K562 (cell line): ENCODE results near the gene PNMA5. TPM values are rescaled to one million over a fixed set of nuclear protein-coding genes. Genes with fewer than 3 reads are reported as not detected.
"Not testable (repeated sequence)": the region's sequence is repeated elsewhere in the genome, so short reads cannot be mapped to it uniquely, and the experiment has no call there.

Source experiments
- ATAC-seq: fragments of 200-7000 bp; cut with Tn5 transposase; 3 replicates; pipeline ENCODE4 v1.9.1; 2020; ENCODE audit warnings: moderate library complexity
- BruUV-seq: library from RNA; stranded (reverse); fragments of 400-500 nt; replicated peaks from 2 replicates; lab custom pipeline; 2021; lab: Mats Ljungman, UMichigan
- CTCF ChIA-PET: fragments of 300-600 bp; formaldehyde crosslinking; extraction: SDS; loops from one replicate; lab custom pipeline; 2021; ENCODE audit warnings: low intra/inter-chr PET ratio; lab: Yijun Ruan, JAX
- POLR2A ChIA-PET: fragments of 300-600, 350-650 bp; sonication (Branson Sonifier 250); formaldehyde crosslinking; extraction: SDS; loops from one replicate; lab custom pipeline; 2021; ENCODE audit warnings: antibody characterized with exemption, inconsistent platforms; lab: Yijun Ruan, JAX
- DNase-seq, 4 experiments: peaks; one replicate each; pipeline versions ENCODE4 v3.0.0 to v3.0.0-alpha.2; 2011 to 2018; ENCODE audit warnings: low spot score in 3 of 4, mixed read lengths in 3 of 4; ENCODE audit errors: extremely low read depth in 1 of 4
- FAIRE-seq: peaks from 2 replicates; lab custom pipeline; 2011; peaks lifted over from hg19 to GRCh38; lab: Jason Lieb, UNC
- H2AFZ ChIP-seq: 2 replicates; pipeline ENCODE4 v1.6.0; 2011; ENCODE audit warnings: low read depth, low read length, control low read depth, inconsistent platforms
- H3K27ac ChIP-seq: fragments of 200-600 bp; 3 replicates; pipeline ENCODE4 v1.8.0; 2011; ENCODE audit warnings: low read depth, mild to moderate bottlenecking, control low read depth, inconsistent platforms, low read length, moderate library complexity, mixed read lengths; ENCODE audit errors: extremely low read depth
- H3K27me3 ChIP-seq, 2 experiments: fragments of 300-600 bp in 1 of 2; 2 replicates in 1 of 2; 3 replicates in 1 of 2; pipeline versions ENCODE4 v1.6.0 to v1.8.0; 2011; ENCODE audit warnings: inconsistent platforms in 2 of 2, low read length in 2 of 2, mild to moderate bottlenecking in 1 of 2, mixed read lengths in 1 of 2, moderate library complexity in 1 of 2; ENCODE audit not compliant: control insufficient read depth in 2 of 2, insufficient read depth in 2 of 2
- H3K36me3 ChIP-seq: fragments of 300-600 bp; 3 replicates; pipeline ENCODE4 v1.8.0; 2011; ENCODE audit warnings: mild to moderate bottlenecking, low read length, inconsistent platforms; ENCODE audit not compliant: control insufficient read depth, insufficient read depth
- H3K4me1 ChIP-seq, 2 experiments: fragments of 200-600 bp in 1 of 2; replicated peaks in 1 of 2; 2 replicates in 1 of 2; 3 replicates in 1 of 2; pipeline versions ENCODE4 v1.5.1 to v1.8.0; 2011; ENCODE audit warnings: inconsistent platforms in 2 of 2, low read length in 2 of 2, mild to moderate bottlenecking in 1 of 2, mixed read lengths in 1 of 2, moderate library complexity in 1 of 2; ENCODE audit not compliant: control insufficient read depth in 2 of 2, insufficient read depth in 2 of 2
- H3K4me2 ChIP-seq: 2 replicates; pipeline ENCODE4 v1.6.1; 2011; ENCODE audit warnings: low read length, control low read depth, inconsistent platforms, mixed read lengths; ENCODE audit not compliant: insufficient read depth
- H3K4me3 ChIP-seq: fragments of 200-600 bp; sonication (generic), shearing (Covaris generic); 2 replicates; pipeline ENCODE4 v1.5.1; 2016; ENCODE audit warnings: control low read depth, inconsistent platforms
- H3K79me2 ChIP-seq: fragments of 200-600 bp; 3 replicates; pipeline ENCODE4 v1.8.0; 2011; ENCODE audit warnings: low read length, inconsistent platforms; ENCODE audit not compliant: control insufficient read depth, insufficient read depth
- H3K9ac ChIP-seq, 2 experiments: 2 replicates each; pipeline versions ENCODE4 v1.6.0 to v1.6.1; 2011; ENCODE audit warnings: low read depth in 2 of 2, low read length in 2 of 2, control low read depth in 1 of 2, inconsistent platforms in 1 of 2, mild to moderate bottlenecking in 1 of 2, mixed read lengths in 1 of 2; ENCODE audit not compliant: insufficient read depth in 1 of 2
- H3K9me1 ChIP-seq: one replicate; pipeline ENCODE4 v1.6.0; 2011; ENCODE audit warnings: inconsistent platforms, mild to moderate bottlenecking, low read length, moderate library complexity; ENCODE audit not compliant: control insufficient read depth, insufficient read depth
- H3K9me3 ChIP-seq: replicated peaks from 2 replicates; pipeline ENCODE4 v1.5.1; 2011; ENCODE audit warnings: low read depth, low read length, inconsistent platforms; ENCODE audit not compliant: control insufficient read depth, insufficient read depth
- H4K20me1 ChIP-seq: replicated peaks from 2 replicates; pipeline ENCODE4 v1.6.1; 2011; ENCODE audit warnings: low read length, inconsistent platforms, mixed read lengths; ENCODE audit not compliant: control insufficient read depth, insufficient read depth
- WGBS: fragments of 100-300 bp; shearing (Covaris generic); methylation state at CpG from one replicate; pipeline ENCODE4 v1.1.6; 2016; ENCODE audit warnings: low coverage, mixed read lengths; ENCODE audit not compliant: insufficient coverage; ENCODE audit errors: missing lambda C conversion rate; 5-methylcytosine and 5-hydroxymethylcytosine counted together
- in situ Hi-C: fragments of 300-500 bp; cut with MboI; formaldehyde crosslinking; loops from 4 replicates; pipeline ENCODE4 v1.15.0; 2018; ENCODE audit warnings: inconsistent platforms, mixed read lengths
- intact Hi-C: fragments of 100-400 bp; cut with micrococcal nuclease; formaldehyde crosslinking; loops from 2 replicates; pipeline ENCODE4 v1.14.2; 2022
- polyA plus RNA-seq, 8 experiments: library from polyadenylated mRNA; depleted of rRNA in 4 of 8; stranded (reverse) in 5 of 8; unstranded in 3 of 8; fragments of >200 nt; fragmentation: Nextera tagmentation in 2 of 8; fragmentation: Illumina TruSeq in 1 of 8; extraction: Ambion mirVana in 2 of 8; extraction: Trizol in 1 of 8; gene quantifications; 2 replicates each; pipeline versions ENCODE4 v1.2.1 to v1.2.3, GENCODE V29; 2011 to 2014; ENCODE audit warnings: inconsistent platforms in 1 of 8, missing spikeins in 1 of 8
- total RNA-seq, 7 experiments: library from RNA; depleted of rRNA in 6 of 7; stranded (reverse); fragments of >200 nt in 6 of 7; fragmentation: Illumina TruSeq in 2 of 7; extraction: Trizol in 2 of 7; gene quantifications; 2 replicates each; pipeline versions ENCODE4 v1.2.1 to v1.2.3, GENCODE V29; 2011 to 2021; ENCODE audit warnings: low replicate concordance in 1 of 7

Gene PNMA5
- total and polyA plus RNA-seq, 9 of the 15 experiments (the other 6 are each of a cell fraction or from before 2014, with no cell fraction given), result 0.03 to 0.20 (median 0.07) TPM; not detected in 3

GRCh38 chrX:152987156-152987555 is 6.8 kb downstream of the PNMA5 start:
- no CpG with 5 or more reads among the region's 10 CpGs for WGBS
- POLR2A ChIA-PET, result not testable (repeated sequence)

GRCh38 chrX:152985383-152985782 is 8.5 kb downstream of the PNMA5 start:
- BruUV-seq, H4K20me1 ChIP-seq, H3K4me2 ChIP-seq, POLR2A ChIA-PET, H3K36me3 ChIP-seq, intact Hi-C loops, DNase-seq, FAIRE-seq, H3K27ac ChIP-seq, H3K9ac ChIP-seq, CTCF ChIA-PET, H3K9me1 ChIP-seq, H3K4me3 ChIP-seq, H3K4me1 ChIP-seq, H2AFZ ChIP-seq, H3K27me3 ChIP-seq, H3K79me2 ChIP-seq, H3K9me3 ChIP-seq: not testable (repeated sequence)
- peak; percentile 50 for ATAC-seq
- in situ Hi-C loops, result loop anchor here (10.0 kb wide), 1 partner anchor 329 kb away; no protein-coding TSS in a partner anchor
- WGBS, result no CpG with 5 or more reads among the region's 4 CpGs

More at GRCh38 chrX:152987156-152987555, 6.8 kb downstream of the PNMA5 start:
- H4K20me1 ChIP-seq, H3K27ac ChIP-seq, DNase-seq, H3K36me3 ChIP-seq, H3K27me3 ChIP-seq, H3K9ac ChIP-seq, BruUV-seq, H3K4me2 ChIP-seq, H3K4me1 ChIP-seq, ATAC-seq, H3K9me1 ChIP-seq, CTCF ChIA-PET, intact Hi-C loops, H2AFZ ChIP-seq, H3K79me2 ChIP-seq, H3K9me3 ChIP-seq, FAIRE-seq, H3K4me3 ChIP-seq: not testable (repeated sequence)
- in situ Hi-C loops, result loop anchor here (10.0 kb wide), 1 partner anchor 328 kb away; no protein-coding TSS in a partner anchor
